Endodermal cell (in vitro differentiated cells): Measurements from ENCODE around the gene KRTAP11-1. TPM values are rescaled to one million over a fixed set of nuclear protein-coding genes. Genes with fewer than 3 reads are reported as not detected.

Experiments used
- DNase-seq: peaks from one replicate; pipeline ENCODE4 v3.0.0-alpha.2; 2017
- H3K27ac ChIP-seq: 2 replicates; pipeline ENCODE4 v1.5.1; 2013; ENCODE audit warnings: mild to moderate bottlenecking, low read depth, low read length, moderate library complexity
- H3K27me3 ChIP-seq: 2 replicates; pipeline ENCODE4 v1.6.1; 2013; ENCODE audit warnings: mild to moderate bottlenecking, low read length, moderate library complexity; ENCODE audit not compliant: insufficient read depth, control insufficient read depth, poor library complexity, severe bottlenecking
- H3K36me3 ChIP-seq: 2 replicates; pipeline ENCODE4 v1.7.0; 2013; ENCODE audit warnings: mild to moderate bottlenecking, low read length, moderate library complexity; ENCODE audit not compliant: control insufficient read depth, insufficient read depth
- H3K4me1 ChIP-seq: one replicate; pipeline ENCODE4 v1.7.0; 2013; ENCODE audit warnings: low read length; ENCODE audit not compliant: control insufficient read depth, insufficient read depth
- H3K4me3 ChIP-seq: 2 replicates; pipeline ENCODE4 v1.5.1; 2013; ENCODE audit warnings: mild to moderate bottlenecking, low read length, moderate library complexity
- H3K9ac ChIP-seq: 2 replicates; pipeline ENCODE4 v1.6.1; 2013; ENCODE audit warnings: mild to moderate bottlenecking, low read length, moderate library complexity; ENCODE audit not compliant: poor library complexity, severe bottlenecking; ENCODE audit errors: extremely low read depth
- H3K9me3 ChIP-seq: 2 replicates; pipeline ENCODE4 v1.6.1; 2013; ENCODE audit warnings: mild to moderate bottlenecking, low read length, moderate library complexity; ENCODE audit not compliant: control insufficient read depth
- H3K27ac Mint-ChIP-seq: 2 replicates; pipeline ENCODE4 v1.8.0; 2020; ENCODE audit warnings: mixed read lengths
- H3K27me3 Mint-ChIP-seq: 2 replicates; pipeline ENCODE4 v1.8.0; 2021; ENCODE audit warnings: mild to moderate bottlenecking, mixed read lengths; ENCODE audit not compliant: insufficient read depth
- H3K36me3 Mint-ChIP-seq: 2 replicates; pipeline ENCODE4 v1.8.0; 2020; ENCODE audit warnings: low read depth, mixed read lengths
- H3K4me1 Mint-ChIP-seq: 2 replicates; pipeline ENCODE4 v1.8.0; 2020; ENCODE audit warnings: mixed read lengths
- H3K4me3 Mint-ChIP-seq: 2 replicates; pipeline ENCODE4 v1.8.0; 2020; ENCODE audit warnings: mild to moderate bottlenecking, moderate library complexity, mixed read lengths
- H3K9me3 Mint-ChIP-seq: 2 replicates; pipeline ENCODE4 v1.8.0; 2020; ENCODE audit warnings: mild to moderate bottlenecking, mixed read lengths
- WGBS, 2 experiments: methylation state at CpG; one replicate each; pipeline versions ENCODE4 v1.1.5 to v1.1.7; 2013; ENCODE audit warnings: missing lambda C conversion rate in 2 of 2, mixed read lengths in 1 of 2; ENCODE audit not compliant: insufficient coverage in 1 of 2, insufficient read length in 1 of 2; 5-methylcytosine and 5-hydroxymethylcytosine counted together
- total RNA-seq, 2 donors: library from RNA; stranded (reverse); fragmentation: NEBNext Ultra II Directional in 1 of 2; extraction: Animal tissue kit (Norgen Biotek cat#: 25700) in 1 of 2; gene quantifications; 2 replicates in 1 of 2; 3 replicates in 1 of 2; pipeline ENCODE4 v1.2.1, GENCODE V29; 2021
- TF ChIP-seq, protein P1 (sequence below): fragments of 200-600 bp; sonication (generic); conservative IDR thresholded peaks from 2 replicates; pipeline ENCODE4 v1.5.0; 2021; ENCODE audit warnings: antibody characterized with exemption, mild to moderate bottlenecking

KRTAP11-1 gene
- total RNA-seq, 2 donors from 2014 or later = not detected

GRCh38 chr21:30880914-30881313, 466 bp downstream of the KRTAP11-1 start:
- Mint-ChIP-seq H3K36me3 (no peaks in the 10 kb centered on the region), H3K9me3 (no peaks in the 10 kb centered on the region), H3K4me3 (no peak overlapping the region)

GRCh38 chr21:30874526-30874925, 6.9 kb downstream of the KRTAP11-1 start:
- no peaks in the 10 kb centered on the region for H3K9me3 ChIP-seq
- H3K27me3 ChIP-seq = no peaks in the 10 kb centered on the region
- H3K4me1 ChIP-seq = no peaks in the 10 kb centered on the region
- Mint-ChIP-seq H3K9me3 (no peaks in the 10 kb centered on the region), H3K27me3 (no peaks in the 10 kb centered on the region), H3K4me3 (no peak overlapping the region), H3K36me3 (no peaks in the 10 kb centered on the region), H3K27ac (no peak overlapping the region), H3K4me1 (no peaks in the 10 kb centered on the region)
- H3K4me3 ChIP-seq = no peak overlapping the region
- WGBS, 2 experiments = 100% methylated on average over 2 of the region's 2 CpGs; no CpG with 5 or more reads in 1 of the 2 experiments
- H3K27ac ChIP-seq = no peak overlapping the region
- no peak for DNase-seq
- no peaks in the 10 kb centered on the region for H3K36me3 ChIP-seq
- H3K9ac ChIP-seq = no peak overlapping the region
- TF ChIP-seq, protein P1, sequence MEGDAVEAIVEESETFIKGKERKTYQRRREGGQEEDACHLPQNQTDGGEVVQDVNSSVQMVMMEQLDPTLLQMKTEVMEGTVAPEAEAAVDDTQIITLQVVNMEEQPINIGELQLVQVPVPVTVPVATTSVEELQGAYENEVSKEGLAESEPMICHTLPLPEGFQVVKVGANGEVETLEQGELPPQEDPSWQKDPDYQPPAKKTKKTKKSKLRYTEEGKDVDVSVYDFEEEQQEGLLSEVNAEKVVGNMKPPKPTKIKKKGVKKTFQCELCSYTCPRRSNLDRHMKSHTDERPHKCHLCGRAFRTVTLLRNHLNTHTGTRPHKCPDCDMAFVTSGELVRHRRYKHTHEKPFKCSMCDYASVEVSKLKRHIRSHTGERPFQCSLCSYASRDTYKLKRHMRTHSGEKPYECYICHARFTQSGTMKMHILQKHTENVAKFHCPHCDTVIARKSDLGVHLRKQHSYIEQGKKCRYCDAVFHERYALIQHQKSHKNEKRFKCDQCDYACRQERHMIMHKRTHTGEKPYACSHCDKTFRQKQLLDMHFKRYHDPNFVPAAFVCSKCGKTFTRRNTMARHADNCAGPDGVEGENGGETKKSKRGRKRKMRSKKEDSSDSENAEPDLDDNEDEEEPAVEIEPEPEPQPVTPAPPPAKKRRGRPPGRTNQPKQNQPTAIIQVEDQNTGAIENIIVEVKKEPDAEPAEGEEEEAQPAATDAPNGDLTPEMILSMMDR = no peak

More at GRCh38 chr21:30880914-30881313, 466 bp downstream of the KRTAP11-1 start:
- no peak overlapping the region for H3K27ac Mint-ChIP-seq
- Histone ChIP-seq H3K9me3 (no peaks in the 10 kb centered on the region), H3K4me3 (no peak overlapping the region), H3K36me3 (no peaks in the 10 kb centered on the region), H3K9ac (no peak overlapping the region), H3K27me3 (no peaks in the 10 kb centered on the region), H3K27ac (no peak overlapping the region), H3K4me1 (no peaks in the 10 kb centered on the region)
- H3K4me1 Mint-ChIP-seq = no peaks in the 10 kb centered on the region
- no peak for DNase-seq
- H3K27me3 Mint-ChIP-seq = no peaks in the 10 kb centered on the region
- 93 to 98% methylated on average over 10 to 12 of the region's 12 CpGs for WGBS, 2 experiments
- TF ChIP-seq, protein P1 = no peak

DNA sequence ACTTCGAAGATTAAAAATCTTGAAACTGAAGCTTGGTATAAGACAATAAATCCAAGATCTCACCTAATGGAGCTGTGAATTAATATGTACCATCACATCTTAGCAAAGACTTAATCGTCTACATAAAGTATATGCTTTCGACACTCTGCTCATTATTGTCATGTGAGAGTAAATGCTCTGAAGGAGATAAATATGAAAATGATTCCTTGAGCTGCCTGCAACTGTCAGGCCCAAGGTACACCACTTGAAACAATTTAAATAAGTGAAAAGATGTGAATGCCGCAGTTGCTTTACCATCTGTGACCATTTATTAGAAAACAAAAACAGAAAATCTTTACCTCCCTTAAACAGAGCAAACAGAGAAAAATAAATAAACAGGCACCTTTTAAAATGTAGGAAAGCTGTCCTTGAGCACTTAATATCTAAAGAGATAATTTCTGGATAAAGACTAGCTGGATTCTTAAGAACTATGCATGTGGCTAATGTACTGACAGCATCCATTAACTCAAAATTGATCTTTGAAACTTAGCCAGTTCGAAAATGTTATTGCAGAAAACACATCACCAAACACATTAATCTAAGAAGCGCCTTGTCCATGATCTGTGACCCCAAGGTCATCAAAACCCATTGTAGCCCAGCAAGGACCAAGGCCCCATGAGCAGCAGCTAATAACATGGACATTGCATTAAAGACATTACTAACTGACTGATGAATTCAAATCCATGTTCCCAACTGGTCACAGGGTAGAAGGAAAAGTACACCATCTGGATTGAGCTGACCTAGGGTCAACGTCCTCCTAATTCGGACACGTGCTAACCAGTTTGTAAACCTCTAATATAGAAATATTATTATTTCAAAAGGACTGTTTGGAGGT, 33.5 kb downstream of the KRTAP11-1 start:
- Mint-ChIP-seq H3K27ac (no peak overlapping the region), H3K4me3 (no peak overlapping the region), H3K9me3 (no peaks in the 10 kb centered on the region), H3K27me3 (no peaks in the 10 kb centered on the region), H3K36me3 (no peaks in the 10 kb centered on the region), H3K4me1 (no peaks in the 10 kb centered on the region)
- Histone ChIP-seq H3K4me1 (no peaks in the 10 kb centered on the region), H3K4me3 (no peak overlapping the region), H3K36me3 (no peaks in the 10 kb centered on the region), H3K9me3 (no peaks in the 10 kb centered on the region), H3K27me3 (no peaks in the 10 kb centered on the region), H3K9ac (no peak overlapping the region), H3K27ac (no peak overlapping the region)
- no peak for DNase-seq
- WGBS, 2 experiments = 96 to 100% methylated on average over 2 to 9 of the region's 9 CpGs
- TF ChIP-seq, protein P1 = no peak
